Cardiac fibroblast (primary cell): ENCODE measurements around the gene RER1.

Experiments used
- DNase-seq, 2 donors: peaks; one replicate each; pipeline versions ENCODE4 v3.0.0 to v3.0.0-alpha.2; 2010; ENCODE audit warnings: low read depth in 2 of 2
- H3K4me3 ChIP-seq, 2 donors: replicated peaks in 1 of 2; 1 replicate in 1 of 2; 2 replicates in 1 of 2; pipeline ENCODE4 v1.5.1; 2011; ENCODE audit warnings: low read depth in 2 of 2, low read length in 2 of 2, mild to moderate bottlenecking in 2 of 2, moderate library complexity in 1 of 2
- CTCF ChIP-seq: IDR thresholded peaks from one replicate; pipeline ENCODE4 v1.5.1; 2011; ENCODE audit warnings: low read depth, mild to moderate bottlenecking, low read length, inconsistent platforms

Gene RER1

GRCh38 chr1:2451741-2452140, 60.1 kb downstream of the RER1 start:
- TF ChIP-seq CTCF, result no peak
- no peak overlapping the region for H3K4me3 ChIP-seq
- peak; percentile 31 to 91 for DNase-seq

- DNase-seq, result peak in 1 of 2 donors; percentile 42
- no peak for TF ChIP-seq CTCF
- no peak overlapping the region for H3K4me3 ChIP-seq
Measured at GRCh38 chr1:2452201-2452931, 60.7 kb downstream of the RER1 start.

GRCh38 chr1:2452932-2453315, 61.3 kb downstream of the RER1 start:
- no peak for DNase-seq
- TF ChIP-seq CTCF, result no peak
- H3K4me3 ChIP-seq, result no peak overlapping the region

GRCh38 chr1:2454227-2454626, 62.6 kb downstream of the RER1 start:
- no peak for DNase-seq
- no peak for TF ChIP-seq CTCF
- no peak overlapping the region for H3K4me3 ChIP-seq
